ENCODE measurements around the gene ANKRD44.

ANKRD44 gene

DNA sequence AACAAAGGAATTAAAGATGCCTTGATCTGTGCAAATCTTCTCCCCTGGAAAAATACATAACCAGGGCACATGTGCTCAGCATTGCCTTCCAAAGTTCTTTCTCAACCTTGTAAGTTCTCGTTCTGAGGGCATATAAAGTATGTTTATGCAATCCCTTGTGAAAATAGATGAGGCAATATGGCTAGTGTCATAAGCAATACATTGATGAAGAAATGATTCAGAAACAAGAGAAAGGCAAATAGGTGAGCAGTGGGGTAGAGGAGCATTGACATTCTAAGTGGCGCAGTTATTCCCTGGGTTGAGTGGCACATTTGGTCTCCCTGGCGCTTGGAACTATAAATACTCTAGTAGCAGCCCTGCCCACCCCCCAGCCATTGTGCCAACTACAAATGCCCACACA is 326.6 kb downstream of the ANKRD44 start:
- H3K4me3 ChIP-seq (ENCODE audit: low read depth, low read length): no peak overlapping the region
- DNase-seq (ENCODE audit: low read depth): peak; percentile 91
- peak; percentile 97 for TF ChIP-seq MYC (IDR thresholded peaks at IDR 0.05; ENCODE audit: low read depth, low read length)
- no peak for TF ChIP-seq POLR2A (IDR thresholded peaks at IDR 0.05; ENCODE audit: extremely low read depth, insufficient read length)
- peak; percentile 93 for TF ChIP-seq MAX (IDR thresholded peaks at IDR 0.05; ENCODE audit: low read depth, low read length)
- no peak for TF ChIP-seq CTCF (IDR thresholded peaks at IDR 0.05; ENCODE audit: low read depth, low read length)

GRCh38 chr2:196980473-196980872 is 330.1 kb downstream of the ANKRD44 start:
- TF ChIP-seq MAX (IDR thresholded peaks at IDR 0.05; ENCODE audit: low read depth, low read length) (no peak), CTCF (IDR thresholded peaks at IDR 0.05; ENCODE audit: low read depth, low read length) (no peak), POLR2A (IDR thresholded peaks at IDR 0.05; ENCODE audit: extremely low read depth, insufficient read length) (no peak), MYC (IDR thresholded peaks at IDR 0.05; ENCODE audit: low read depth, low read length) (no peak)
- no peak overlapping the region for H3K4me3 ChIP-seq (ENCODE audit: low read depth, low read length)
- DNase-seq (ENCODE audit: low read depth): no peak

DNA sequence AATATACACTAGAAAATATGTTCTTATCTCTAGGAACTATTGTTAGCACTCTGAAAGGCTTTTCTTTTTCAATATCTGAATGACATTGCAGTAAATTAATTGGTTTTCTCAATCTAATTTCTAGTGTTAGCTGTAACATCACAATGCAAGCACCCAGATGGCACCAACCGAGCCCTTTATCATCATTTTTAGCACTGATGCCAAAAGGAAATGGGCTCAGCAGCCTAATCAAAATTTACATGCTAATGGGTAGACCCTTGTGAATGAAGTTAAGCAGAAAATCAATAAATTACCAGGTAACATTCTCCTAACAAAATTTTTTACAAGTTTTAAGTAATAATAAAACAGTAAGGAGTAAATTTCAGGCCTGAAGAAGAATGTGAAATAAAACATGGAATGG is 330.6 kb downstream of the ANKRD44 start:
- H3K4me3 ChIP-seq (ENCODE audit: low read depth, low read length): no peak overlapping the region
- TF ChIP-seq MAX (IDR thresholded peaks at IDR 0.05; ENCODE audit: low read depth, low read length) (no peak), CTCF (IDR thresholded peaks at IDR 0.05; ENCODE audit: low read depth, low read length) (no peak), MYC (IDR thresholded peaks at IDR 0.05; ENCODE audit: low read depth, low read length) (no peak), POLR2A (IDR thresholded peaks at IDR 0.05; ENCODE audit: extremely low read depth, insufficient read length) (no peak)
- DNase-seq (ENCODE audit: low read depth): no peak

- TF ChIP-seq POLR2A (IDR thresholded peaks at IDR 0.05; ENCODE audit: extremely low read depth, insufficient read length): no peak
- no peak for TF ChIP-seq MAX (IDR thresholded peaks at IDR 0.05; ENCODE audit: low read depth, low read length)
- no peak for TF ChIP-seq MYC (IDR thresholded peaks at IDR 0.05; ENCODE audit: low read depth, low read length)
- no peak for TF ChIP-seq CTCF (IDR thresholded peaks at IDR 0.05; ENCODE audit: low read depth, low read length)
- no peak for DNase-seq (ENCODE audit: low read depth)
Measured at GRCh38 chr2:196977507-196977906, 333.1 kb downstream of the ANKRD44 start.

DNA sequence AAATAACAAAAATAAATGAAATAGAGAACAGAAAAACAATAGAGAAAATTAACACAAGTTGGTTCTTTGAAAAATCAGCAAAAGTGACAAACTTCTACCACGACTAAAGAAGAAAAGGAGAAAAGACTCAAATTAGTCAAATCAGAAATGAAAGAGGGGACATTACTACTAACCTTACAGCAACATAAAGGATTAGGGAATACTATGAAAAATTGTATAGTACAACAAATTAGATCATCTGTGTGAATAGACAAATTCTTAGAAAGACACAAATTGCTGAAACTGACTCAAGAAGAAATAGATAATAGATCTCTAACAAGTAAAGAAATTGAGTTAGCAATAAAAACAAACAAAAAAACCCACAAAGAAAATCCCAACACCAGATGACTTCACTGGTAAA is 335.6 kb downstream of the ANKRD44 start:
- DNase-seq (ENCODE audit: low read depth): no peak
- TF ChIP-seq MAX (IDR thresholded peaks at IDR 0.05; ENCODE audit: low read depth, low read length): no peak
- TF ChIP-seq POLR2A (IDR thresholded peaks at IDR 0.05; ENCODE audit: extremely low read depth, insufficient read length): no peak
- no peak for TF ChIP-seq MYC (IDR thresholded peaks at IDR 0.05; ENCODE audit: low read depth, low read length)
- no peak for TF ChIP-seq CTCF (IDR thresholded peaks at IDR 0.05; ENCODE audit: low read depth, low read length)

More at GRCh38 chr2:196977507-196977906, 333.1 kb downstream of the ANKRD44 start:
- H3K4me3 ChIP-seq (ENCODE audit: low read depth, low read length): no peak overlapping the region

More for the DNA sequence above, 335.6 kb downstream of the ANKRD44 start:
- H3K4me3 ChIP-seq (ENCODE audit: low read depth, low read length): no peak overlapping the region

Data from NB4 (cell line).